Activated T-cell treated with anti-CD3 and anti-CD28 coated beads for 4 hours (primary cell): ENCODE measurements around the gene TTI1.

Source experiments
- DNase-seq: peaks from one replicate; pipeline ENCODE4 v3.0.0-alpha.2; 2020

Gene TTI1

DNA sequence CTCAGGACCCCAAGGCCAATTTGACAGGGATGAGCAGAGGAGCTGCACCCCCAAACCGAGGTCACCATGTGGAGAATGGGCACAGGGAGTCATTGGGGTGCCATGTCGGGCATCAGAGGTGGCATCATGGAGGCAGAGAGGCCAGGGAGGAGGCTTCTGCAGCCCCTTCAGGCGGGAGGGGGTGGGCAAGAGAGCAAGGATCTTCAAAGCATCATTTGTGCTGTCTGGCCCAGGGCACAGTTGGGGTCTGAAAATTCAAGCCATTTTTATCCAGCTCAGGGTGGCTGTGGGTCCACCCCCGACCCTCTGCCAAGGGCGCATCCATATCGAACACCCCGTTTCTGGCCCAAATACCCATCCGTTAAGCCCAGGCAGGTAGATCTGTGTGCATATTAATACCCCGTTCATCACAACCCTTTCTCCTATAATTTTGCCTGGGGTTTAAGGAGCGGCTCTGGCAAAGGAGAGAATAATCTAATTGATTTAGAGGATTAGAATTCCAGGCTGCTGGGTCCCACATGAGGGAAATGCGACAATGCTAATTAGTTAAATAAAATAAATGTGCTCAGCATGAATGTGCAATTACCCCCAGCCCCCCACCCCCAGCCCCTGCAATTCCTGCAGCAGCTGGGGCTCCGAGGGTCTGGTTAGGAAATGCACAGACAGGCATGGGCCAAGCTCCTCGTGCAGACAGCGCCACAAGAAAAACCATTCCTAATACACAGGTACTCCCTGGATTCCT lies 98.5 kb downstream of the TTI1 start:
- DNase-seq: no peak

DNA sequence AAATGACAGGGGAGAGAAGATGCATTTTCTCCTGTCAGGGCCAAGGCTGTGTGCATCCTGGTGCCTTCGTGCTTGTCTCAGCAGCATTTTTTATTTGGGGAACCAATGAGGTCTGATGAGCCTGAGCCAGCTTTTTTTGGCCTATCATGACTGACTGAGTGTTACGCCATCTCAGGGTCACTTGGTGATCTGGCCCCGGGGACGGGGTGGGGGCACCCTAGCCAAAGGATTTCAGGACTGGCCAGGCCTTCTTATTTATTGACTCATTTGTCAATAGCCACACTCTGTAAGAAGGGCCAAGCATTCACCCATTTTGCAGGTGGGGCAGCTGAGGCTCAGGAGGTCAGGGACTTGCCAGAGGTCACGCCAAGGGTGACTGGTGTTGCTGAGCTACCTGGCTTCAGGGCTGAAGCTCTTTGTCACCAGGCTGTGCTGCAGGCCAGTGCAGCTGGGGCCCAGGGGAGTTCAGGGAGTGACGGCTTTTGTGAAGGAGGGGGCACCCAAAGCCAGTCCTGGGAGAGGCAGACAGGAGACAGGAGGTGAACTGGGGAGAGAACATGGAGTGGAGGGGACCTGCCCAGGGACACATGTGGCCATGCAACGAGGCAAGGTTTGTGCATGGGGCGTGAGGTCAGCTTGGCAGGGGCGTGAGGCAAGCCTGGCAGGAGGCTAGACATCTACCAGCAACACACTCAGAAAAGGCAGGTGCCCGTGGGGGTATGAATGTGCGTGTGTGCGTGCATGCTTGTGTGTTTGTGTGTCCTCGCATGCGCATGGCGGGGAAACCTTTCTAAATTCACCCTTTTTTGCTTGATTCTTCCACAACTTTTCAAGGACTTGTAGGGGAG lies 99.2 kb downstream of the TTI1 start:
- no peak for DNase-seq
